Activated CD8-positive, alpha-beta memory T cell treated with anti-CD3 and anti-CD28 coated beads, Interleukin-2, amount 50 U/mL, for 48 hours (primary cell): ENCODE measurements around the gene PCGF3.
"Not testable (repeated sequence)": the region's sequence is repeated elsewhere in the genome, so short reads cannot be mapped to it uniquely, and the experiment has no call there.

Experiments
- DNase-seq: peaks from one replicate; pipeline ENCODE4 v3.0.0-alpha.2; 2020

Gene PCGF3

DNA sequence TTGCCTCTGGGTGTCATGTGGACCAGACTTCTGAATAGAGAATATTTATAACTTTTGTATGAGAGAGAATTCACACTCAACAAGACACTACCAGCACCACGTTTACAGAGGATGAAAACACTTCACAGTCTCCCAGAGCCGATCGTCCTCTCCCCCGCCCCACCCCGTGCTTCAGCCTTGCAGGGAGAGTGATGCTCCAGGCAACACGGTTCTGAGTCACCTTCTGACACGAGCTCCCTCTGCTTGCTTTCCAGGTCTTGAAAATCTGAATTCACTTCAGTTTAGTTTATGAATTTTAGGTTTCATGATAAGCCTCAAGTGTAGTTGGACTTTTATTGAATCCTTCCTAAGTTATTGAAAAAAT, 60.5 kb downstream of the PCGF3 start:
- no peak for DNase-seq

DNA sequence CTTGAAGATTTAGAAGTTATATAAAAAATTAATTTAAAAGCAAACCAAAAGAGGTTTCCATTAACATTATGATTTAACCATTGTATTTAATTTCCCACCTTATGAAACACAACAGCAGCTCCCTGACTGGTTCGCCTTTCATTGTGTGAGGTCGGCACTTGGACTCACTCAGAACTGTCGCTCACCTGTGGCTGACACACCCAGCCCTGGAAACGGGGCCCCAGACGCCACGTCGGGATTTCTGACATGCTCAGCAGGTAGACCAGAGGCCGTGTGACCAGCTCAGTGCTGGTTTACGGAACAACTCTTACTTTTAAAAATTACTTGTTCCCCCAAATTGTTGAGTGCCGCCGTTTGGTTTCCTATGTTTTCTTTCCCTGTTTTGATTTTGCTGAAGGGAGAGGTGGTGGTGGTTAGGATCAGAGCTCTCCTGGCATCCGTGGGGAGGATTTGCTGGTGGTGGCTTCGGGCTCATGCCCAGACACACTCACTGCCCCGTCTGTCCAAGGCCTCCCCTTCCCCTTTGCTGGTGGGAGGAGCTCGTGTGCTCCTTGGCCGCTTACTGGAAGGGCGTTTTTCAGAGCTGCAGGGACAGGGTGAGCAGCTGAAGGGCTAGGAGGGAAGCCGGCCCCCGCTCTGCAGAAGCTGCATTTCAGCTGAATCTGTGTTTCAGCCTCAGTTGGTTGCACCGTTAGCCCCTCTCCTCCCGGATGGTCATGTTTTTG, 61.1 kb downstream of the PCGF3 start:
- no peak for DNase-seq

DNA sequence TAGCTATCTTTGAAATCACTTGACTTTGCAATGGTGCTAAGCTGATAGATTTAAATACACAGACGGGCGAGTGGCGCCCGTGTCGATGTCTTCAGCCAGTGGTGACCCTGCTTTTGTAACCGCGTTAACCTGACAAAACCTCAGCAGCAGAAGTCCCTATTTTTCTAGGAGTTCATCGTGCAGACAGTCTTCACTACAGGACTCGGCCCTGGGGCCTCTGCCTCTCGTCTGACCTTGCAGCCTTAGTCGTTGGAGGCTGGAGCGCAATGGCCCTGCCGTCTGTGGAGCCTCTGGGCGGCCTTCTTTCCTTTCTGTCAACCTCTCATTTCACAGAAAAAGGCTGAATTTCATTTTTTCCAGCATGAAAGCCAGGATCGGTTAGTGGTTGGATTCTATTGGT, 62.4 kb downstream of the PCGF3 start:
- no peak for DNase-seq

DNA sequence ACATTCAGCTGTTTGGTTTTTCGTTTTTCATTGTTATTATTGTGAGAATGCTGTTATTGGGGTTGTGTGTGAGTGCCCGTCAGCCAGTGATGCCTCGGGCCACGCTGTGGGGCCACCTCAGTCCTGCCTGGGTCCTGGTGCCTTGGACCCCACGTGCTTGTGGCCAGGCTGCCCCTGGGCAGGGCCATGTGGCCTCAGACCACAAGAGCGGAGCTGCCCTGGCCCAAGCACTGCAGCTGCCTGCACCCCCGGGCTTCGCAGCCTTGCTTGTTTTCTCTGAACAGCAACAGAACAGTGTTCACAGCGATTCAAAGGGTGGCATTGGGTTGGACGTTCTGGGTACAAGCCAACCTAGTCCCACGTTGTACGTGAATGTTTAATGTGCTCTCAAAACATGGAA, 63.4 kb downstream of the PCGF3 start:
- DNase-seq = no peak

DNA sequence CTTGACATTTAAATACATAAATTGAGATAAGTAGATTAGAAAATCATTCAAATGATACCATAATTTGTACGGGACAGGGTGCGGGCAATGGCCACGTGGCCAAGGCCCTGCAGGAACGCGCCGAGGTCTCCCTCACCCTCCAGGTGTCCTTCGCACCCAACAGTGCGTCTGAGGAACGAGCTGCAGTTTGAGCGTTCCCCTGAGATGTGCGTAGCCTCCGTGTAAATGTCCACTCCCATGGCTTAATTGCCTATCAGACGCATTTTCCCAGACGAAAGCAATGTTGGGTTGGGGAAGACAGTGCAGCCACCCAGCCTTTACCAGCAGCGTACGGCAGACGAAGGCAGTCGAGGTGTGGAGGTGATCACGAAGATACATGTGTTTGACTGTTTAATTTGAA, 63.9 kb downstream of the PCGF3 start:
- DNase-seq = no peak

DNA sequence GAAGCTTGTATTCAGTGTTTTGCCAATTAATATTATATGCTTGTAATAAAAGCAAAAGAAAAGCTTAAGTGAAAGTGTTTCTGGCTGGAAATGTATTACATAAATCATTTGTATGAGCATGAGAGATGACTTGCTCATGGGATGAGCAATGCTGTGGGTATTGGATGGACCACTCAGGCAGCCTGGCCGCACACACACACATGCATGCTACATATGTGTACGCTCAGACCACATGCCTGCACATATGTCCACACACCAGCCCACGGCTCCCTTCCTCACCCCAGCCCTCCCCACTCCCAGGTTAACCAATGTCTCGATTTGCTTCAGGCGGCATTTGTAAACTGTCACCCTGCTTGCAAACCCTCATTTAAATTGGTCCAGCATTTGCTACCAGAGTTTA, 64.4 kb downstream of the PCGF3 start:
- DNase-seq = no peak

DNA sequence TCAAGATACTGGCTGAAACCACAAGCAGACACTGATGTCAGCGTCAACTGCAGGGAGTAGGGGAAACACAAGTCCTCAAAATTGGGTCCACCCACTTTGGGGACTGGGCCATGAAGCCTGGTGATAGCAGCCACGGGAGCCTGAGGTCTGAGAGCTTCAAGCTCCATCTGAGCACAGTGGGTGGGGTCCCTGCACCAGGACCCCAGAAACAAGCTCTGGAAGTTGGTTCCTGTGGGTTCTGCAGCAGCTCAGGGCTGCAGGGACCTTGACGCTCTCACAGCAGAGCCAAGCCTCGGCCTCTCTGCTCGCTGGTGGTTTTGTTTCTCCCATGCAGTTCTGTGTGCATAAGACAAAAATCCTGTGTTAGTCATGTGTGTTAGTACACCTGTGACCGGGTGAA, 65.8 kb downstream of the PCGF3 start:
- DNase-seq = no peak

DNA sequence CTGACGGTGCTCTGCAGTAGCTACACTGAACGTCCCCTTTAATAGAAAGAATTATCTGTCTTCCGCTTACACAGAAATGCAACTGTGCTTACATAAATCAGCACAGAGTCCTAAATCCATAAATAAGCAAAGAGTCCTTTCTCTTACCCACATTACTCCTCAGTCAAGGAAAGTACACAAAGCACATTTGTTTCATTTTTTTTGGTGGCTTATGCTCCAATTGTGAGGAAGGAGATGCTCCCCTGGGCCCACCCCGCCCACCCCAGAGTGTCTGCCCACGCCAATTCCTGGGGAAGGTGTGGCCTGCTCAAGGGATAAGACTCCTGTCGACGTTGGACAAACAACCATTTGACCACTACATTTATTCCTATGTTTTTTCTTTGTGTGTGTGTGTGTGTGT, 66.5 kb downstream of the PCGF3 start:
- no peak for DNase-seq

DNA sequence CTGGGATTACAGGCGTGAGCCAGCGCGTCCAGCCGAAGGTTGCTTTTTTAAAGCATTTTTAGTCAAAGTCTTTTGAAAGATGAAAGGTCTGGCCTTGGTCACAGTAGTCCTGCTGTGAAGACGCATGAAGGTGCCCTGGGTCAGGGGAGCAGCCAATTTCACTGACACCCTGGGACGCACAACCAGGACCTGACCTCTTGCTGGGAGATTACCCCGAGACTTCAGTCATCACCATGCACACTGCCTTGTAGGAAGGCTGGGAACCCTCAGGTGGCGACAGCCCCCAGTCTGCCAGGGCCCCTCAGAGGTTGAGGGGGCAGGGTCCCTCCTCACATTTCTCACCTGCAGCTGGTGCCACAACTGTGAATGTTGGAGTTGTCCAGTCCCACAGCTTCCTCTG, 67.1 kb downstream of the PCGF3 start:
- DNase-seq = no peak

DNA sequence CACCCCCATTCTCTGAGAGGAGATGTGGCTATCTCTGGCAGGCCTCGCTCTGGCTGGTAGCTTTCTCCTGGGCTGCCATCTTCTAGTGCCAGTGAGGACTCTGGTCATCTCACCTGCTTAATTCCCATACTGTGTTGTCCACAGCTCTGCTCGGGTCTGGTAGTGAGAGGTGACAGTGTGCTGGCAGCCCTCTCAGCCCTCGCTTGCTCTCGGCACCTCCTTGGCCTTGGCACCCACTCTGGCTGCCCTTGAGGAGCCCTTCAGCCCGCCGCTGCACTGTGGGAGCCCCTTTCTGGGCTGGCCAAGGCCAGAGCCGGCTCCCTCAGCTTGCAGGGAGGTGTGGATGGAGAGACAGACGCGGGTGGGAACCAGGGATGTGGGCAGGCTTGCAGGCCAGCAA, 67.6 kb downstream of the PCGF3 start:
- no peak for DNase-seq

DNA sequence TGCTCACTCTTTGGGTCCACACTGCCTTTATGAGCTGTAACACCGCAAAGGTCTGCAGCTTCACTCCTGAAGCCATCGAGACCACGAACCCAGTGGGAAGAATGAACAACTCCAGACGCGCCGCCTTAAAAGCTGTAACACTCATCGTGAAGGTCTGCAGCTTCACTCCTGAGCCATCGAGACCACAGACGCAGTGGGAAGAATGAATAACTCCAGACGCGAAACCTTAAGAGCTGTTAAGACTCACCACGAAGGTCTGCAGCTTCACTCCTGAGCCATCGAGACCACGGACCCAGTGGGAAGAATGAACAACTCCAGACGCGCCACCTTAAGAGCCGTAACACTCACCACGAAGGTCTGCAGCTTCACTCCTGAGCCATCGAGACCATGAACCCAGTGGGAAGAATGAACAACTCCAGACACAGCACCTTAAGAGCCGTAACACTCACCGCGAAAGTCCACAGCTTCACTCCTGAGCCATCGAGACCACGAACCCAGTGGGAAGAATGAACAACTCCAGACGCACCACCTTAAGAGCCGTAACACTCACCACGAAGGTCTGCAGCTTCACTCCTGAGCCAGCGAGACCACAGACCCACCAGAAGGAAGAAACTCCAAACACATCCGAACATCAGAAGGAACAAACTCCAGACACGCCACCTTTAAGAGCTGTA, 68.9 kb downstream of the PCGF3 start:
- not testable (repeated sequence) for DNase-seq

DNA sequence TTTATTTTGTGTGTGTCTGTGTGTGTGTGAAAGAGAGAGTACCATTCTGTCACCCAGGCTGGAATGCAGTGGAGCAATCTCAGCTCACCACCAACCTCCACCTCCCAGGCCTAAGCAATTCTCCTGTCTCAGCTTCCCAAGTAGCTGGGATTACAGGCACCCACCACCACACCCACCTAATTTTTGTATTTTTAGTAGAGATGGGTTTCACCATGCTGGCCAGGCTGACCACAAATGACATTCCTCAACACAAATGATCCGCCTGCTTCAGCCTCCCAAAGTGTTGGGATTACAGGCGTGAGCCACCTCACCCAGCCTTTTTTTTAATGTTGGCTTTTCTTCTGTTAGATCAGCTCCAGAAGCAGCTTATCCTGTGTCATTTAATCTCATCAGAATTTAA, 69.9 kb downstream of the PCGF3 start:
- not testable (repeated sequence) for DNase-seq

DNA sequence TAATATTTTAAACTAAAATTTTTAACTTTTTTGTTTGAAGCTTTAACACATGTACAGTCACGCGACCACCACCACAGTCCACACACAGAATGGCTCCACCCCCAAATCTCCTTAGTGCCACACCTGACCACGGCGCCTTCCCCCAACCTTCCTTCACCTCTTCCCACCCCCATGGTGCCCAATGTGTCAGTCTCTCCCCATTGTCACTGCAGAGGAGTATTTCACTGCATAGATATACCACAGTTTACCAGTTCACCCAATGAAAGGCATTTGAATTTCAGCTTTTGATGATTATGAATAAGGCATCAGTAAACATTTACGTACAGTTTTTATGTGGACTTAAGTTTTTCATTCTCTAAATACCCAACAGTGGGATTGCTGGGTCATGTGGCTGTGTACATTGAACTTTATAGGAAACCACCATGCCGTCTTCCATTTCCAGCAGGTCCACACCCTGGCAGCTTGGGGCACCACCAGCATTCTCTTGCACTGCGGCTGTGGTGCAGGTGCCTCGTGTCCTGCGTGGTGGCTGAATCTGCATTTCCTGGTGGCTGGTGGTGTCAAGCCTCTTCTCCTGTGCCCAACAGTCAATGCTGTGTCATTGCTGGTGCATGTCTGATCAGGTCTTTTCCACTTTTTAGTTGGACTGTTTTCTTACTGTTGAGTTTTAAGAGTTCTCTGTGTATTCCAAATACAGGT, 71.3 kb downstream of the PCGF3 start:
- DNase-seq = no peak

DNA sequence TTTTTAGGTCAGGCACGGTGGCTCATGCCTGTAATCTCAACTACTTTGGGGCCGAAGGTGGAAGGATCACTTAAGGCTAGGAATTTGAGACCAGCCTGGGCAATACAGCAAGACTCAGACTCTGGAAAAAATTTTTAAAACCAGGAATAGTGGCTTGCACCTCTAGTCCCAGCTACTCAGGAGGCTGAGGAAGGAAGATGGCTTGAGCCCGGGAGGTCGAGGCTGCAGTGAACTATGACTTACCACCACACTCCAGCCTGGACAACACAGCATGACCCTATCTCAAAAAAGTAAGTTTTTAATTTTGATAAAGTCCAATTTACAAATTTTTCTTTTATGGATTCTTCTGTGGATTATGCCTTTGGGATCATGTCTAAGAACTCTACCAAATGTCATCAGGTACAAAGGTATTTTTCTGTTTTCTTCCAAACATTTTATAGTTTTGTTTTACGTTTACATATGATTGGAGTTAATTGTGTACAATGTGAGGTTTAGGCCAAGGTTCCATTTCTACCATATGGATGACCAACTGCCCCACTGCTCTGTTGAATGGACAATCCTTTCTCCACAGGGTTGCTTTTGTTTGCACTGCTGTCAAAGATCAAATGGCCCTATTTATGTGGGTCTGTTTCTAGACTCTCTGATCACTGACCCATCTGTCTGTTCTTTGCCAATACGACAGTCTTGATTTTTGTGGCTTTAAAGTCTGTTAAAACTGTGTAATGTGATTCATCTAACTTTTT, 72.1 kb downstream of the PCGF3 start:
- DNase-seq = no peak

DNA sequence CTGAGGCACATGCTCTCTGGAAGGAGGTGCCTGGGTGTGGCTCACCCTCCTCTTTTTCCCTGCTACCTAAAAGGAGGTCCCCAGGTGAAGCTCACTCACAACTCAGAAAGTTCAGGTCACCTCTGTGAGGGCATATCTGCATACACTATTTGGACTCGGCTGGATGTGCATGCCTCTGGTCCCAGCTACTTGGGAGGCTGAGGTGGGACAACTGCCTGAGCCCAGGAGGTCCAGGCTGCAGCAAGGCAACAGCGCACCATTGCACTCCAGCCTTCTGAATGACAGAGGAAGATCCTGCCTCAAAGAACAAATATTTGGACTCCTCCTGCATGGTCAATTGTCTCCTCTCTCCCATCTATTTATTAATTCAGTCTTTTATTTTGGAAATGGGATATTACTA, 73.9 kb downstream of the PCGF3 start:
- DNase-seq = no peak

DNA sequence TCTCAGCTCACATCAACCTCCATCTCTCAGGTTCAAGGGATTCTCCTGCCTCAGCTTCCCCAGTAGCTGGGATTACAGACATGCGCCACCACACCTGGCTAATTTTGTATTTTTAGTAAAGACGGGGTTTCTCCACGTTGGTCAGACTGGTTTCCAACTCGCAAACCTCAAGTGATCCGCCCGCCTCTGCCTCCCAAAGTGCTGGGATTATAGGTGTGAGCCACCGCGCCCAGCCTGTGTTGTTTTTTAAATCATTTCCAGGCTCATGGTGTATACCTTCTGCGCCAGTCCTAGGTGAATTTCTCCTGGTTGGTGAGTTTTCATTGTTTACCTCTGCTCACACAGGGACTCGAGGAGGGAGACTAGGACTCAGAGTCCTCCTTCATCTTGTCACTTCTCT, 74.6 kb downstream of the PCGF3 start:
- not testable (repeated sequence) for DNase-seq

DNA sequence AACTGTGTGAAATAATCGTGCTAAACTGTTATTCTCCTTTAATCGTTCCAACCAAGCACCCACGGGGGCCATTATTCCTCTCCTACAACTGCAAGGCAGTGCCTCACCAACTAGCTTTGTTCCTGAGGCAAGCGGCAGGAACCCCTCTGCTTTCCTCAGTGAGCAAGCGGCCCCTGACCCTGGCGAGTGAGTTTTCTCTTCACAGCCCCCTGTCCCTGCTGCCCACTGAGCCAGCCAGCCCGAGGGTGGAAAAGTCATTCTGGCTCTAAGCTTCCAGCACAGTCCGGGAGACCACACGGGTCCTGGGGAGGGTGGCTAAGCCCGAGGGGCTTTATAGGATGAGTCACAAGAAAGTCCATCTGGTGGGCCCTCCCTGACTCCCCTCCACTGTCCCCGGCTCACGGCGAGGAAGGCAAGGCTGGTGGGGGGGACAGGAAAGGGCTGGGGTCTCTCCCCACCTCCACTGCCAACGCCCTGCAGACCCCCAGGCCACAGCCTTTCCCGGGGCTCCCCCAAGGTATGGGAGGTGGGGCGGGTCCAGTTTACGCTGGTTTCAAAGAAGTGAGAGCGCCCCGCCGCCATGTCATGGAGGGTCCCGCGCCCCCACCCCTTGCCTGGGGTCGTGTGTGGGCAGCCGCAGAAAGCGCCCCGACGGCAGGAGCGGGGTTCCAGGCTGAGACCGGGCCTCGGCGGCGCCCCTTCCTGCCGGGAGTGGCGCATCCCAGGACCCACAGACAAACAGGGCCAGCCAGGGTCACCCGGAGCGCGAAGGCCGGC, 75.3 kb downstream of the PCGF3 start:
- DNase-seq = no peak

DNA sequence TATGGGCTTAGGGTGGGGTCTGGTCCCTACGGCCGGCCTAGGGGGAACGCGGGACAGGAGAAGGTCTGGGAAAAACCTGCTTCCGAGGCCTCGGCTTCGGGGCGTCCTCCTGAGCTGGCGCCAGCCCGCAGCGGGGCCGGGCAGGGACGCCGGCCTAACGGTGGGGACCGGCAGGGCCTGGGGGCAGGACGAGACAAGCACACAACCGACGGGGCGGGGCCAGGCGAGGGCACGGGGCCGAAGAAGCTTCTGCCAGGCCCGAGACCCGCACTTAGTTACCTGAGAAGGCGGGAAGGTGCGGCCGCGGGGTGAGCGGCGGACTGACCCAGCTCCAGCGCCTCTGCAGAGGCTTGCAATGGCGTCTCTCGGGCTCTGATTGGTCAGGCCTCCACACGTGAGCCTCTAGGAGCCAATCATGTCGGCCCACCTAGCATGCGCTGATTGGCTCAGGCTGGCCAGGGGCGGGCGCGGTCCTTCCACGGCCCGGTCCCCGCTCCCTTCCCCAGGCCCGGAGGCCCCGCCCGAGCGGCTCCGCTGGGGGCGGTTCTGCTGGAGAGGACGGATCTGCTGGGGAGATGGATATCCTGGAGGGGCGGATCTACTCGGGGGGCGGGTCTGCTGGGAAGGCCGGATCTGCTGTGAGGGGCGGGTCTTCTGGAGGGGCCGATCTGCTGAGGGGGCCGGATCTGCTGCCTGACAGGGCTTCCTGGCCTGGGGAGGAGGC, 76.0 kb downstream of the PCGF3 start:
- DNase-seq = peak; percentile 99

DNA sequence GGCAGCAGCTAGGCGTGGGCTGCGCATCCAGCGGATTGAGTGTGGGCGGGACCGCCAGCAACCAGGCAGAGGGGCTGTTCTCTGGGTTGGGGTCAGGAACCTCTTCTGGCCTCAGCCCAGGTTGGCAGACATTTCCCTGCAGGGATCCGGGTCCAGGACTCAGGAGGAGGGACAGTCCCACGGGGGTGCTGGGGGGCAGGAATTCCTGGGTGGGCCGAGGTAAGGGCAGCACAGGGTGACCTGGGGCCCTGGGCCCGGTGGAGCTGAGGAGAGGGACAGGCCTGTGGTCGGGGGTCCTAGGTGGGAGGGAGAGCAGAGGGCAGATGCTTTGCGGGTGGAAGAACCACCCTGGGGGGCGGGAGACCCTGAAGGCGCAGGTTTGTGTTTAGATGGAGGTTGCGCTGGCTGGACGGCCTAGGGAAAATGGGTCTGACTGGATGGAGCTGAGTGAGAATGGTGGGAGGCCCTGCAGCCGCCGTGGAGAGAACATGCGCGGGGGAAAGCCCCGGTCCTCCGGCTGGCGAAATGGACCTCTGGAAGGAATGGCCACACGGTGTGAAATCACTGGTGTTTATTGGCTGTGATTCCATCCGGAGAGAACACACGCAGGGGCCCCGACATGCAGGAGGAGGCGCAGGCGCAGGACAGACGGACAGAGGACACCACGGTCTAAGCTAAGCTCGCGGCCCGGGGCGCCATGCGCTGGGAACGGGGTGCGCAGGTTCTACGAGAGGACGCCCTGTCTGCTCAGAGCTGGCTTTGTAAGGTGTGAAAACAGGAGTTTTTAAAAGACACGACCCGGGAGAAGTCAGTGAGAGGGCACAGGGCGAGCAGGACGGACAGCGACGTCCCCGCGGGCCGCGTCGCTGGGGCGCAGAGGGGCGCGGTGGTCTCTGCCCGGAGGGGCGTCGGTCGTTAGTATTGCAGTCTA, 79.0 kb downstream of the PCGF3 start:
- no peak for DNase-seq

DNA sequence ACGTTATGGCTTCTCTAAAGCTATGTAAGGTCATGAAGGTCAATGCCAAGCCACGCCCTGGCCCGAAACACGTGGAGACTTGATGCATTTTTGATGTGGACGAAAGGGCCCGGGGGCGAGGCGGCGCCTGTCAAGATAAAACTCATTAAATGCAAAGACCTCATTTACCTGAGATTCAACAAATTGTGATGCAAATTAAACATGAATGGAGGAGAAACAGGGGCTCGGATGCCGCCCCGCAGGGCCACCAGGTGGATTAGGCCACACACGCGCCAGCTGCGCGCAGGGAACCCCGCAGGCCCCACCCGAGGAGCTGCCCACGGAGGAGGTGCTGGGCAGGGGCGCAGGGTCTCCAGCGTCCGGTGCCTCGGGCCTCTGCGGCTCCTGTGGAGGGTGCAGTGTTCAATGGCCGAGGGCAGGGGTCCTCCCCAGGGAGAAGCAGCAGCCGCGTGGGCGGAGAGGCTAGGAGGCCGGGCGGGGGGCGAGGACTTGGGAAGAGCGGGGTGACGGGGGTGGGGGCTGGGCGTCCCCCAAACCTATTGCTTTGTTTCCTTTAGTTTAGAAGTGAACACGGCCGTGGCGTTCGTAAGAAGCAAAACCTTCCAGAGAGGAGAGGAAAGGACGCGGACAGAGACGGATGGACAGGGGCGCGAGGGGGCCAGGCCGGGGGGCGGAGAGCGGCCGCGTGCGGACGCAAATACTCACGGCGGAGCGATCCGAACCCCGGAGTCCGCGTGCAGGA, 79.9 kb downstream of the PCGF3 start:
- DNase-seq = no peak
